Lower lobe of right lung (tissue), 2 donors: ENCODE measurements around the gene EVC. TPM values are rescaled to one million over a fixed set of nuclear protein-coding genes. Genes with fewer than 3 reads are reported as not detected.
A peak's percentile ranks its signal among the peaks of the same experiment; 100 is the strongest.

Experiments
- ATAC-seq, 2 donors: fragments of 200-7000 bp; cut with Tn5 transposase; one replicate each; pipeline ENCODE4 v1.9.1; 2020 to 2022; ENCODE audit warnings: mild to moderate bottlenecking in 2 of 2, moderate library complexity in 2 of 2
- DNase-seq: peaks from one replicate; pipeline ENCODE4 v3.0.0-alpha.2; 2020
- H3K27ac ChIP-seq: fragments of 200-600 bp; one replicate; pipeline ENCODE4 v1.8.0; 2022
- H3K27me3 ChIP-seq: fragments of 200-600 bp; one replicate; pipeline ENCODE4 v1.8.0; 2022; ENCODE audit warnings: low read depth
- H3K36me3 ChIP-seq: fragments of 200-600 bp; one replicate; pipeline ENCODE4 v1.8.0; 2022; ENCODE audit warnings: mild to moderate bottlenecking
- H3K4me1 ChIP-seq: fragments of 200-600 bp; one replicate; pipeline ENCODE4 v1.8.0; 2022
- H3K4me3 ChIP-seq: fragments of 200-600 bp; one replicate; pipeline ENCODE4 v1.8.0; 2022; ENCODE audit warnings: mild to moderate bottlenecking
- H3K9me3 ChIP-seq: fragments of 200-600 bp; one replicate; pipeline ENCODE4 v1.8.0; 2022
- CTCF ChIP-seq: fragments of 200-600 bp; IDR thresholded peaks from one replicate; pipeline ENCODE4 v1.8.0; 2022; ENCODE audit warnings: antibody characterized with exemption, mild to moderate bottlenecking
- intact Hi-C: fragments of 100-400 bp; cut with DNase I; formaldehyde crosslinking; loops from one replicate; pipeline ENCODE4 v1.11.0; 2022
- total RNA-seq: library from RNA; stranded (reverse); fragmentation: NEBNext Ultra II Directional; extraction: Animal tissue kit (Norgen Biotek cat#: 25700); gene quantifications from one replicate; pipeline ENCODE4 v1.2.1, GENCODE V29; 2021
- donor health status: DM: no; HTN: yes; CAD: no; lungs with severe emphysema.

EVC gene
- total RNA-seq, 1 donor from 2014 or later: 24.3 TPM

GRCh38 chr4:5787311-5787710, 76.3 kb downstream of the EVC start:
- Histone ChIP-seq H3K27me3 (no peaks in the 10 kb centered on the region), H3K27ac (no peak overlapping the region), H3K9me3 (no peaks in the 10 kb centered on the region), H3K36me3 (peaks cover 45% of the 10 kb centered on the region), H3K4me3 (no peak overlapping the region), H3K4me1 (no peaks in the 10 kb centered on the region)
- intact Hi-C loops: no loop called here
- ATAC-seq (no peak), DNase-seq (no peak)
- no peak for TF ChIP-seq CTCF

- DNase-seq (no peak), ATAC-seq (no peak)
- no peaks in the 10 kb centered on the region for H3K4me1 ChIP-seq
- no peaks in the 10 kb centered on the region for H3K27me3 ChIP-seq
- no peak for TF ChIP-seq CTCF
- intact Hi-C loops: no loop called here
- H3K4me3 ChIP-seq: no peak overlapping the region
- H3K27ac ChIP-seq: no peak overlapping the region
- peaks cover 45% of the 10 kb centered on the region for H3K36me3 ChIP-seq
- H3K9me3 ChIP-seq: no peaks in the 10 kb centered on the region
Observed at GRCh38 chr4:5788144-5788543, 77.1 kb downstream of the EVC start.

GRCh38 chr4:5789141-5789540, 78.1 kb downstream of the EVC start:
- no peak overlapping the region for H3K27ac ChIP-seq

GRCh38 chr4:5790546-5790857, 79.5 kb downstream of the EVC start:
- Histone ChIP-seq H3K36me3 (peaks cover 40% of the 10 kb centered on the region), H3K27ac (no peak overlapping the region), H3K27me3 (no peaks in the 10 kb centered on the region), H3K9me3 (no peaks in the 10 kb centered on the region), H3K4me3 (no peak overlapping the region), H3K4me1 (no peaks in the 10 kb centered on the region)
- no peak for TF ChIP-seq CTCF
- intact Hi-C loops: no loop called here
- no peak for DNase-seq
- no peak for ATAC-seq

More at GRCh38 chr4:5789141-5789540, 78.1 kb downstream of the EVC start:
- no peaks in the 10 kb centered on the region for H3K9me3 ChIP-seq
- H3K36me3 ChIP-seq: peaks cover 42% of the 10 kb centered on the region
- H3K4me1 ChIP-seq: no peaks in the 10 kb centered on the region
- H3K4me3 ChIP-seq: no peak overlapping the region
- intact Hi-C loops: no loop called here
- ATAC-seq (peak in 1 of 2 donors; percentile 9), DNase-seq (no peak)
- TF ChIP-seq CTCF: no peak
- H3K27me3 ChIP-seq: no peaks in the 10 kb centered on the region

- no peaks in the 10 kb centered on the region for H3K4me1 ChIP-seq
- no peak for TF ChIP-seq CTCF
- H3K27ac ChIP-seq: no peak overlapping the region
- H3K36me3 ChIP-seq: peaks cover 31% of the 10 kb centered on the region
- H3K4me3 ChIP-seq: no peak overlapping the region
- H3K27me3 ChIP-seq: no peaks in the 10 kb centered on the region
- intact Hi-C loops: no loop called here
- DNase-seq (no peak), ATAC-seq (peak in 1 of 2 donors; percentile 23)
- no peaks in the 10 kb centered on the region for H3K9me3 ChIP-seq
Observed at GRCh38 chr4:5791654-5792053, 80.7 kb downstream of the EVC start.

- no peak for ATAC-seq
- H3K27ac ChIP-seq: no peak overlapping the region
- H3K4me3 ChIP-seq: no peak overlapping the region
- TF ChIP-seq CTCF: no peak
- H3K27me3 ChIP-seq: no peaks in the 10 kb centered on the region
- peaks cover 24% of the 10 kb centered on the region for H3K36me3 ChIP-seq
- intact Hi-C loops: no loop called here
- no peak for DNase-seq
- H3K9me3 ChIP-seq: no peaks in the 10 kb centered on the region
- H3K4me1 ChIP-seq: no peaks in the 10 kb centered on the region
Observed at GRCh38 chr4:5793514-5793913, 82.5 kb downstream of the EVC start.
